AG04450 (cell line): ENCODE data around the gene MAL. TPM values are rescaled to one million over a fixed set of nuclear protein-coding genes. Genes with fewer than 3 reads are reported as not detected.

ENCODE experiments used
- CTCF ChIA-PET: fragments of 300-600, 350-600 bp; formaldehyde crosslinking; extraction: SDS; loops from one replicate; lab custom pipeline; 2022; ENCODE audit warnings: antibody characterized with exemption, inconsistent platforms; lab: Charles Lee
- POLR2A ChIA-PET: fragments of 350-600 bp; formaldehyde crosslinking; extraction: SDS; loops from one replicate; lab custom pipeline; 2021; ENCODE audit warnings: antibody characterized with exemption, inconsistent platforms; lab: Yijun Ruan, JAX
- DNase-seq: peaks from one replicate; pipeline ENCODE4 v3.0.0-alpha.2; 2011; ENCODE audit warnings: low read depth, low spot score
- H3K27ac ChIP-seq: one replicate; pipeline ENCODE4 v1.5.1; 2012; ENCODE audit warnings: low read depth, low read length, control low read depth
- H3K27me3 ChIP-seq: one replicate; pipeline ENCODE4 v1.6.0; 2012; ENCODE audit warnings: low read length; ENCODE audit not compliant: control insufficient read depth, insufficient read depth
- H3K4me3 ChIP-seq: 2 replicates; pipeline ENCODE4 v1.5.1; 2011; ENCODE audit warnings: mild to moderate bottlenecking, low read depth, low read length, control low read depth
- H3K9me3 ChIP-seq: 2 replicates; pipeline ENCODE4 v1.5.1; 2012; ENCODE audit warnings: low read length; ENCODE audit not compliant: control insufficient read depth, insufficient read depth
- polyA plus RNA-seq: library from polyadenylated mRNA; depleted of rRNA; stranded (reverse); fragments of >200 nt; gene quantifications from 2 replicates; pipeline ENCODE4 v1.2.3, GENCODE V29; 2011
- TF ChIP-seq, protein P1 (sequence below): IDR thresholded peaks from 2 replicates; pipeline ENCODE4 v1.5.1; 2011; ENCODE audit warnings: low read depth, low read length, control low read depth, inconsistent platforms

MAL gene
- polyA plus RNA-seq, 1 experiment: not detected

DNA sequence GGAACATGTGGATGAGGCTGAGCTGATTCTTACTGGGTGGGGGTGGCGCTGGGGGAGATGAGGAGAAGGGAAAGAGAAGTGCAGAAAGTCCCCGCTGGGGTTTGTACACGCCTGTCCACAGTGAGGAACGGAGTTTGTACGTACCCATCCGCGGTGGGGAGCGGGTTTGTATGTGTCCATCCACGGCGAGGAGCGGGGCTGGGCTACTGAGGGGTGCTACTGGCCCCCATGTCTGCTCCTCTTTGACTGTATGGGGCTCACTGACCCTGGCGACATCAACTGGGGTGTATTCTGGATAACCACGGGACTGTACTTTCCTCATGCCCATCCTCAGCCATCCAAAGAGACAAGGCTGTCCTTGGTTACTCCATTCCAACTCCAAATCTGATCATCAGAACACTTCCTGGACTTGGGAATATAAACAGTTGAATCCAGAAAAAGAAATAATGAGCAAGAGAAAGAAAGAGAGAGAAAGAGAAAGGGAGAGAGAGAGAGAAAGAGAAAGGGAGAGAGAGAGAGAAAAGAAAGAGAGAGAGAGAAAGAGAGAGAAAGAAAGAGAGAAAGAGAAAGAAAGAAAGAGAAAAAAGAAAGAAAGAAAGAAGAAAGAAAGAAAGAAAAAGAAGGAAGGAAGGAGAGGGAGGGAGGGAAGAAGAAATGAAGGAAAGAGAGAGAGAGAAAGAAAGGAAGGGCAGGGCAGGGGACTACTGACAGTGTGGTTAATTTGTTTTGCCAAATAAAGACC, 21.0 kb downstream of the MAL start:
- Histone ChIP-seq H3K27ac (no peak overlapping the region), H3K4me3 (no peak overlapping the region), H3K27me3 (peaks cover 5% of the 10 kb centered on the region), H3K9me3 (no peaks in the 10 kb centered on the region; the same call in 1 of the 2 replicates)
- POLR2A ChIA-PET: no interaction called here
- no peak for DNase-seq
- CTCF ChIA-PET: no interaction called here
- TF ChIP-seq, protein P1, sequence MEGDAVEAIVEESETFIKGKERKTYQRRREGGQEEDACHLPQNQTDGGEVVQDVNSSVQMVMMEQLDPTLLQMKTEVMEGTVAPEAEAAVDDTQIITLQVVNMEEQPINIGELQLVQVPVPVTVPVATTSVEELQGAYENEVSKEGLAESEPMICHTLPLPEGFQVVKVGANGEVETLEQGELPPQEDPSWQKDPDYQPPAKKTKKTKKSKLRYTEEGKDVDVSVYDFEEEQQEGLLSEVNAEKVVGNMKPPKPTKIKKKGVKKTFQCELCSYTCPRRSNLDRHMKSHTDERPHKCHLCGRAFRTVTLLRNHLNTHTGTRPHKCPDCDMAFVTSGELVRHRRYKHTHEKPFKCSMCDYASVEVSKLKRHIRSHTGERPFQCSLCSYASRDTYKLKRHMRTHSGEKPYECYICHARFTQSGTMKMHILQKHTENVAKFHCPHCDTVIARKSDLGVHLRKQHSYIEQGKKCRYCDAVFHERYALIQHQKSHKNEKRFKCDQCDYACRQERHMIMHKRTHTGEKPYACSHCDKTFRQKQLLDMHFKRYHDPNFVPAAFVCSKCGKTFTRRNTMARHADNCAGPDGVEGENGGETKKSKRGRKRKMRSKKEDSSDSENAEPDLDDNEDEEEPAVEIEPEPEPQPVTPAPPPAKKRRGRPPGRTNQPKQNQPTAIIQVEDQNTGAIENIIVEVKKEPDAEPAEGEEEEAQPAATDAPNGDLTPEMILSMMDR: no peak

DNA sequence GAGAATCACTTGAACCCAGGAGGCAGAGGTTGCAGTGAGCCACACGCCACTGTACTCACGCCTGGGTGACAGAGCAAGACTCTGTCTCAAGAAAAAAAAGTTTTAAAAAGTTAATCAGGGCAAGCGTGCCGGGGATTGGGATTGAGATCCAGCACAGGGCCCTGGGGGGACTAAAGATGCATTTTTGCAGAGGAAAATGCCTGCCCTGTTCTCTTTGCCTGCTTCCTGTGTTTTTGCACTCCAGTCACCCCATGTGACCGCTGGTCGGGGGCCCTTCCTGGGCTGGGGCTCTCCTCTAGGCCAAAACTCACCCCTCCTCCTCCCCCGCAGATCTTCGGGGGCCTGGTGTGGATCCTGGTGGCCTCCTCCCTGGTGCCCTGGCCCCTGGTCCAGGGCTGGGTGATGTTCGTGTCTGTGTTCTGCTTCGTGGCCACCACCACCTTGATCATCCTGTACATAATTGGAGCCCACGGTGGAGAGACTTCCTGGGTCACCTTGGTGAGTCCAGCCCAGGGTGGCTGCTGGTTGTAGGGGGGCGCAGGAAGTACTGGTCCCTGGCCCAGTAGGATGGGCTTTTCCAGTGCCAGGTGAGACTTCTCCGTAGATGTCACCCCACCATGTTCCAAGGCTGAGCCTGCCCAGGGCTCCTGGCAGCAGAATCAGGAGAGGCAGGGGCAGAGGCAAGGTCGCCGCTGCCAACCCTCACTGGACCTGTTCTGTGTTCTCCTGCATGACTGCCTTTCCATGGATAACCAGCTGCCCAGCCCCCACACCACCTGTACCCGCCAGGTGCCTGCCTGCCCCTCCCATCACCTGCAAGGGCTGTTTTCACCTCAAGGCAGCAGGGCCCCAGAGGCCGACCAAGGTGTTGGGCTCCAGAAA, 22.4 kb downstream of the MAL start:
- TF ChIP-seq, protein P1: no peak
- no peak for DNase-seq
- ChIA-PET CTCF (interaction anchor here (0.8 to 1.0 kb wide), 2 partner anchors 28 to 32 kb away, joined by 3 read pairs; no protein-coding TSS in a partner anchor), POLR2A (no interaction called here)
- no peaks in the 10 kb centered on the region; the same call in 1 of the 2 replicates for H3K9me3 ChIP-seq
- H3K27ac ChIP-seq: no peak overlapping the region
- no peak overlapping the region for H3K4me3 ChIP-seq
- H3K27me3 ChIP-seq: peaks cover 11% of the 10 kb centered on the region

DNA sequence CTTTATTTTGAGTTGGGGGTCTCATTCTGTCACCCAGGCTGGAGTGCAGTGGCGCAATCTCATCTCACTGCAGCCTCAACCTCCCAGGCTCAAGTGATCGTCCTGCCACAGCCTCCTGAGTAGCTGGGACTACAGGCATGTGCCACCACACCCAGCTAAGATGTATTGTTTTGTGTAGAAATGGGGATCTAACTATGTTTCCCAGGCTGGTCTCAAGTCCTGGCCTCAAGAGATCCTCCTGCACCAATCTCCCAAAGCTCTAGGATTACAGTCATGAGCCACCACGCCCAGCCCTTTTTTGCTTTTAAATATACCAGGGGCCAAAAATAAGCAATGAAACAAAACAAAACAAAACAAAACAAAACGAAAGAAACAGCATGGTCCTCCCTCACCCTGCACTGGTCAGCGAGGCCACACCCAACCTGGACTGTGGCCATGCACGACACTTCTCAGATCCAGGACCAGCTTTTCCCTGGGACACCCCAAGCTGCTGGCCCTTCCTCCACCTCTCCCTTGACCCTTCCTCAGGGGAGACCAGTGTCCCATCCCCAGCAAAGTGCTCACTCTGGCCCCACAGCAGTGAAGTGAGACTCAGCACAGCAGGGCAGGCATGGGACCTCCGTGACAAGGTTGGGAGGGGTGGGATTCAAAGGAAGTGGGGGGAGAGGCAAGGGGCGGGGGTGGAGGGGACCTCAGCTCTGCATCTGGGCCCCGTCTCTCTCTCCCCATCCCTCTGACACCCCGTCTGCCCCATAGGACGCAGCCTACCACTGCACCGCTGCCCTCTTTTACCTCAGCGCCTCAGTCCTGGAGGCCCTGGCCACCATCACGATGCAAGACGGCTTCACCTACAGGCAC, 23.5 kb downstream of the MAL start:
- CTCF ChIA-PET: interaction anchor here (0.8 to 1.0 kb wide), 2 partner anchors 27 to 30 kb away, joined by 3 read pairs; no protein-coding TSS in a partner anchor

DNA sequence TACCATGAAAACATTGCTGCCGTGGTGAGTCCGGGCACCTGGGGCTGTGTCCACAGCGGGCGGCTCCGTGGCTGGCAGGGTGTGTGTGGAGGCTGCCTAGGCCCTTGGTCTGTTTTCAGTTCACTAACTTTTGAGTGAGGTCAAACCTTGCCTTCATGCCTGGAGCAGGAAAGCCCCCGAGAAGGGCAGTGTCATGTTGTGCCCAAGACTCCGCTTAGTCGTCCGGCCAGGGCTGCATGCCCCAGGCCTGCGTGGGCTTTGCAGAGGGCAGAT, 24.1 kb downstream of the MAL start:
- TF ChIP-seq, protein P1: no peak
- no peak for DNase-seq
- Histone ChIP-seq H3K4me3 (no peak overlapping the region), H3K9me3 (no peaks in the 10 kb centered on the region; the same call in 1 of the 2 replicates), H3K27me3 (peaks cover 16% of the 10 kb centered on the region), H3K27ac (no peak overlapping the region)
- POLR2A ChIA-PET: no interaction called here
- CTCF ChIA-PET: no interaction called here

More for the DNA sequence above, 23.5 kb downstream of the MAL start:
- no peak overlapping the region for H3K4me3 ChIP-seq
- no peaks in the 10 kb centered on the region; the same call in 1 of the 2 replicates for H3K9me3 ChIP-seq
- H3K27me3 ChIP-seq: peaks cover 16% of the 10 kb centered on the region
- no peak overlapping the region for H3K27ac ChIP-seq
- DNase-seq: no peak
- TF ChIP-seq, protein P1: no peak
- POLR2A ChIA-PET: no interaction called here
